A549 treated with RU486 at 1 μM for 4 hours (cell line): Measurements from ENCODE around the gene HSPE1. TPM values are rescaled to one million over a fixed set of nuclear protein-coding genes. Genes with fewer than 3 reads are reported as not detected.

Experiments used
- total RNA-seq: library from RNA; stranded (reverse); fragments of 200-300 nt; extraction: Qiagen RNA extraction; gene quantifications from 5 replicates; pipeline ENCODE4 v1.2.3, GENCODE V29; 2022; ENCODE audit warnings: low read depth

Gene HSPE1
- 453 to 975 TPM (median 543 TPM) in 5 replicates for total RNA-seq

GRCh38 chr2:197499594-197500502, at the start of gene HSPE1, which contains the start of gene HSPD1:
TSS of gene HSPE1 (plus strand) at chr2:197500379. CDS start at chr2:197500437, 58 bp downstream.
TSS of gene HSPD1 (minus strand) at chr2:197499840. CDS start at chr2:197498848, 992 bp downstream.

GRCh38 chr2:197453123-197453913, 46.9 kb upstream of the HSPE1 start, which contains the start of gene COQ10B:
TSS of gene COQ10B (plus strand) at chr2:197453552. CDS start at chr2:197453561, 9 bp downstream.

GRCh38 chr2:197515739-197516392, 15.7 kb downstream of the HSPE1 start, which contains the start of gene MOB4:
TSS of gene MOB4 (plus strand) at chr2:197516066. CDS start at chr2:197516087, 21 bp downstream.

Other genes starting within 250 kb of the HSPE1 start
- 0.78 to 2.5 TPM (median 1.5 TPM) in 5 replicates for gene ANKRD44, start 189.6 kb upstream of the HSPE1 start, total RNA-seq
- 115 to 140 TPM (median 121 TPM) in 5 replicates for gene SF3B1, start 65.4 kb upstream of the HSPE1 start, total RNA-seq
- 9.5 to 24.6 TPM (median 19.6 TPM) in 5 replicates for gene COQ10B, start 46.8 kb upstream of the HSPE1 start, total RNA-seq
- 534 to 719 TPM (median 649 TPM) in 5 replicates for gene HSPD1, start 539 bp upstream of the HSPE1 start, total RNA-seq
- 7.3 to 38.8 TPM (median 28.8 TPM) in 5 replicates for gene MOB4, start 15.7 kb downstream of the HSPE1 start, total RNA-seq
- not detected in 5 replicates for gene RFTN2, start 175.2 kb downstream of the HSPE1 start, total RNA-seq
- 10.6 to 12.6 TPM (median 11.4 TPM) in 5 replicates for gene MARS2, start 205.0 kb downstream of the HSPE1 start, total RNA-seq